Sciatic nerve (tissue), 2 donors: ENCODE data around the gene PRKAG2. TPM values are rescaled to one million over a fixed set of nuclear protein-coding genes. Genes with fewer than 3 reads are reported as not detected.
"Not testable (repeated sequence)": the region's sequence is repeated elsewhere in the genome, so short reads cannot be mapped to it uniquely, and the experiment has no call there.

Source experiments
- ATAC-seq: fragments of 200-7000 bp; cut with Tn5 transposase; one replicate; pipeline ENCODE4 v1.9.1; 2020; ENCODE audit warnings: mild to moderate bottlenecking, moderate library complexity
- DNase-seq: peaks from one replicate; pipeline ENCODE4 v3.0.0-alpha.2; 2020; ENCODE audit warnings: low spot score
- intact Hi-C: fragments of 100-400 bp; cut with DNase I; formaldehyde crosslinking; loops from one replicate; pipeline ENCODE4 v1.14.2; 2022
- total RNA-seq: library from RNA; stranded (reverse); fragmentation: NEBNext Ultra II Directional; extraction: Animal tissue kit (Norgen Biotek cat#: 25700); gene quantifications from one replicate; pipeline ENCODE4 v1.2.1, GENCODE V29; 2021
- donor health status: DM: no; HTN: no; CAD: no.
- donor health status: DM: no; HTN: no; CAD: no.

PRKAG2 gene
- total RNA-seq, 1 donor from 2014 or later, result 31.5 TPM

DNA sequence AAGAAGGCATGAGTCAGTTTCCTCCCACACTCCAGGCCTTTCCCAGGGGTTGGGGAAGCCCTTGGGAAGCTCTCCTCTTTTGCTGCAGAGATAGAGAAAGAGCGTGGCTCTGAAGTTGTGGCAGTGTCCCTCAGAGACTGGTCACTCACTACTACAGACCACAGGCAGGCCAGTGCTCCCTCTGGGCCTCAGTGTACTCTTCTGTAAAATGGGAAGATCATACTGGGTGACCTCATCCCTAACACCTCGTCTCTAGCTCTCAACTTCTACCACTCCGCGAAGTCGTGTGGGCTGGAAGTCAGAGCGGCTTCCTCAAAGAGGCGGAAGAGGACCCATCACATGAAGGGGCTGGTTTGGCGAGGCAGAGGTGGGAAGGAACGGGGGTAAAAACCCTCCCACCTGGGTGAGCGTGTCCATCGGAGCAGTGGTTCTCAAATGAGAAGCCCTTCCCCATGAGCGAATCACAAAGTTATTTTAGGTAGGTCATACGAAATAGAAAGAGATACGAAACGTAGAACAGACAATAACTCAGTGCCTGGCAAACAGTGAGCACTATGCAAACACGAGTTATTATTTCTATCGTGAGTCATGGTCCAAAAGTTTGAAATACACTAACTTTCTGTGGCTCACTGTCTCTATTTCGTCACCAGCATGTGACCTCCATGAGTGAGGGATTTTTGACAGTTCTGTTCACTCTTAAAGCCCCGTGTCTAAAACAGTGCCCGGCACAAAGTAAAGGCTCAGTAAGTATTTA lies 32.7 kb downstream of the PRKAG2 start:
- intact Hi-C loops, result no loop called here
- ATAC-seq (peak; percentile 65), DNase-seq (no peak)

DNA sequence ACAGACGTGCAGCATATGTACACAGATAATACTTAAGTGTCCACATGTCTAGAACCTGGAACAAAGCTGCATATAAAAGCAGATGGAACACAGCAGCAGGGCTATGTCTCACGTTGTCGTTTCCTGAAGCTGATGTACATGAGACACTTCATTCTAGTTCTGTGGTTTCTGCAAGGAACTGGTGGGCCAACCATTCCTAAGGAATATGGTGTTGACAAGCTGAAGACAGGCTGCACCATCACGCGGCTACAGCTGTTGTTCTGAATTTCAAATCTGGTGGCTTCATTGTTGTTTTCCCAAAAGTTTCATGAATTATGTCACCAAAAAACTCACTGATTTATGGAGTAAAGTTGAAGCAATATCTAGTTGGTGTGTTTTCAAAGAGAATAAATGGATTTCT lies 33.7 kb downstream of the PRKAG2 start:
- intact Hi-C loops, result no loop called here
- ATAC-seq, result no peak
- no peak for DNase-seq

DNA sequence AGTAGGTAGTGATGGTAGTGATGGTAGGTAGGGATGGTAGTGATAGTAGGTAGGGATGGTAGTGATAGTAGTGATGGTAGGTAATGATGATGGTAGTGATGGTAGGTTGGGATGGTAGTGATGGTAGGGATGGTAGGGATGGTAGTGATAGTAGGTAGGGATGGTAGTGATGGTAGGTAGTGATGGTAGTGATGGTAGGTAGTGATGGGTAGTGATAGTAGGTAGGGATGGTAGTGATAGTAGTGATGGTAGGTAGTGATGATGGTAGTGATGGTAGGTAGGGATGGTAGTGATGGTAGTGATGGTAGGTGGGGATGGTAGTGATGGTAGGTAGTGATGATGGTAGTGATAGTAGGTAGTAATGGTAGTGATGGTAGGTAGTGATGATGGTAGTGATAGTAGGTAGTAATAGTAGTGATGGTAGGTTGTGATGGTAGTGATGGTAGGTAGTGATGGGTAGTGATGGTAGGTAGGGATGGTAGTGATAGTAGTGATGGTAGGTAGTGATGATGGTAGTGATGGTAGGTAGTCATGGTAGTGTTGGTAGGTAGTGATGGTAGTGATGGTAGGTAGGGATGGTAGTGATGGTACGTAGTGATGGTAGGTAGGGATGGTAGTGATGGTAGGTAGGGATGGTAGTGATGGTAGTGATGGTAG lies 35.4 kb downstream of the PRKAG2 start:
- intact Hi-C loops, DNase-seq, ATAC-seq: not testable (repeated sequence)

DNA sequence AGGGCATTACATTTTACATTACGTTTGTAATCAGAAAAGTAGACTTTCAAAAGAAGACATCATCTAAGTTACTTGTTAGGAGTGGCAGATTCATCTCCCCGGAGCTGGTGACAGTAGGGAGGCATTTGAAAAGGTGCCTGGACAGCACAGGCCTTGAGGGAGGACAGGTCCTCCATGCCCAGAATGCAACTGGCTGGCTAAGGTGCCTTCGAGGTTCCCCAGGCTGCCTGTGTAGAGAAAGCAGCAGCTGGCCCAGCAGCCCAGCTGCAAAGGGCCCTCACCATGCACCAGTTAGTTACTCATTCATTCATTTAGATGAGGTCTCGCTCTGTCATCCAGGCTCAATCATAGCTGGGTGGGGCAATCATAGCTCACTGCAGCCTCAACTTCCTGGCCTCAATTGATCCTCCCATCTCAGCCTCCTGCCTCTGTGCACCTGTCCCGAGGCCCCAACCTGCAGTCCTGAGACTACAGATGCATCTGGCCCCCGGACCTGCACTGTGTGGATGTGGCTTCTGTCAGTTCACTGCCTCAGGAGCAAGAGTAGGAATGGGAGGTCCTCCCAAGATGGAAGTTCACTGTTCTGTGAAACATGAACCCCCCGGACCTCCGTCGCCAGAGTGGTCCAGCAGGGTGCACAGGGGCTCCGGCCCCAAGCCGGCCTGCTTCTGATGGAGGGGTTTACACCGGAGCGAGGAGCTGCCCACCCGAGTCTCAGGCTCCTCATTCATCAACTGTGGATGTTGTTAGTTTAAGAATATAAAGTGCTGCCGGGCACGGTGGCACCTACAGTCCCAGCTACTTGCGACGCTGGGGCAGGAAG lies 36.6 kb downstream of the PRKAG2 start:
- ATAC-seq (no peak), DNase-seq (no peak)
- intact Hi-C loops, result no loop called here

DNA sequence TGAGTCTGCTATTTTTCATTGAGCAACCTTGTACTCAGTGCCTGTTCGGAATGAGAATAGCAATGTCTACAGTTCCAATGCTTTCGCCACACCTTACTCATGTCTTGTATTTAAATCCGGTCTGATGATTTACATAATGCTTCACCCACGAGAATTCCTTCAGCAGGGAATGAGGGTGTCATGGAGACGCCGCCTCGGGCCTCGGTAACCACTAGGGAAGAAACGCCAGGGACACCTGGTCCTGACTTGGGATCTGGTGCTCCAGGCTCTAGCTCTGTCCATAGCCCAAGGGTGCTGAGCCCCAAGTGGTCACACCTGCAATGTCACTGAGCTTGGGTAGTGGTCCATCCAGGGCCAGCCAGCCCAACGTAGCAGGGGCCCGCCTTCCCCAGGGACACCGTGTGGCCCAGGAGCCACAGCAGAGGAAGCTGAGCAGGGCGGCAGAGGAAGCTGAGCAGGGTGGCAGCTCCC lies 37.4 kb downstream of the PRKAG2 start:
- ATAC-seq, result no peak
- intact Hi-C loops, result no loop called here
- no peak for DNase-seq

DNA sequence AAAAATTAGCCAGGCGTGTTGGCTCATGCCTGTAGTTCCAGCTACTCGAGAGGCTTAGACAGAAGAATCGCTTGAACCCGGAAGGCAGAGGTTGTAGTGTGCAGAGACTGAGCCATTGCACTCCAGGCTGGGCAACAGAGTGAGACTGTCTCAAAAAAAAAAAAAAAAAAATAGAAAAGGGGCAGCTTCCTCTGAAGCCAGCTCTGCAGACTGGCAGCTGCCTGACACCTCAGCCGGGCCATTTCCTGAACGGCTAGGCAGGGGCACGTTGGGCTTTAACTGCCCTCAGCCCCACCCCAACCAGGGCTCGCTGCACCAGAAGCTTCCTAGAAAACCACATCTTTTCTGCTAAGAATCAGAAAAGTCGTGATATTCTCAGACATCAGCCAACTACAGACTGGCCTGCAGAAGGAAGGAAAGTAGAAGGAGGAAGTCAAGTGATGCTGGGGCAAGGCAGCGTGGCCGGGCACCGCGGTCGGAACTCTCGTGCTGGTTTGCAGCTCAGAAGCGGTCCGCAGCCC lies 38.0 kb downstream of the PRKAG2 start:
- DNase-seq, result no peak
- peak; percentile 73 for ATAC-seq
- intact Hi-C loops, result no loop called here

DNA sequence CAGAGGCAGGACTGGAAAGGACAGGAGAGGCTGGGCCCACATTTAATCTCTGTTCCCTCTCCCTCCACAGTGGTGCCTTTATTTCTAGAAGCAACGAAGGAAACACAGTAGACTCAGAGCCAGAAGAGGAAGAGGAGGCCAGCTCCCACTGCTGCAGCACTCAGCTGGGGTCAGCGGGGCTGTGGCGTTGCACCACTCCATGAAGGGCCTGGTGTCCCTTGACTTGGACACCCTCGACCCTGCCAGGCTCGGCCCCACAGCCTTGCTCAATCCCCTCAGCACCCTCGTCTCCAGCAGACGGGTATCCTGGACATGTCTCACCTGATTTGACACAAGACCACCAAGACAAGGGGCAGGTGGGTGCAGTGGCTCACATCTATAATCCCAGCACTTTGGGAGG lies 38.8 kb downstream of the PRKAG2 start:
- ATAC-seq, result peak; percentile 51
- intact Hi-C loops, result no loop called here

DNA sequence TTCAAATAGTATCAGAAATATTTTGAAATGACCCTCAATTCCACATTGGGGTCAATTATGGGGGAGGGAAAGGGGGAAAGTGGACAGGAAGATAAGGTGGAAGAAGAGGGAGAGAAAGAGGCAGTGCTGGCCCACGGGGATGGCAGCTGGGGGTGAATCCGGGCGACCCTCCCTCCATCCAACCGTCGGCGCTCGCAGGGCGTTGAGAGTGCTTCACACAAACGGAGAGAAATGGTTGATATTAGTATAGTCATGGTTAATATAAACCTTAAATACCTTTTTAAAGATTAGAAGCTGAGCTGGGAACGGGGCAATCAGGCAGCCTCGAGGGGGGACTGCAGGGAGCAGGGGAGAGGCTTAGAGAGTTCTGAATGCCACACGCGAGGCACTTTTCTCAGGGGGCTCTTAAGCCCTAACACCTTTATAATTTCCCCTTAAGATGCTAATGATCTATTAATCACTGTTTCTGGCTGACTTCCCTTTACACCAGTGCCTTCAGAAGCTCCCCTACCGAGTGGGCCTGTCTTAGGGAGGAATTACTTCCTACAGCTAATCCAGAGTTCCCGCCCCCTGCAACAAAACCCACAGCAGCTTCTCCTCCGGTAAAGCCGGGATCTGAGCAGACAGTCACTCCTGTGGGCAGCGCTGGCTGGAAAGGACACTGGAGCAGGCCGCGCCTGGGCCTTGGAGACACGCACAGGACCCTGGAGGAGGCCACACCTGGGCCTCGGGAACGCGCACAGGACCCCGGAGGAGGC lies 39.5 kb downstream of the PRKAG2 start:
- DNase-seq (no peak), ATAC-seq (peak; percentile 25)
- intact Hi-C loops, result no loop called here

More for the DNA sequence above, 38.8 kb downstream of the PRKAG2 start:
- no peak for DNase-seq

DNA sequence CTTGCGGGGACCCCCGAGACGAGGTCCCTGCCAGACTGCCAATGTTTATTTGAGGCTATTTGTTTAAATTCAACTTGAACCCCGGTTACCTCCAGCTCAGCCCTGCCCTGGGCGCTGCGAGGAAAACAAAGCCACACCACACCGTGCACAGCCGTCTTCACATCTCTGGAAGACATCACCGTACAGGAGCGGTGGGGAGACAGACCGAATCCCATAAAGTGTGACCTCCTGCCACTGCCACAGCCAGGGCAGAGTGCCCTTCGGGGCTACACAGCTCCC lies 40.0 kb downstream of the PRKAG2 start:
- ATAC-seq (no peak), DNase-seq (no peak)
- intact Hi-C loops, result no loop called here

DNA sequence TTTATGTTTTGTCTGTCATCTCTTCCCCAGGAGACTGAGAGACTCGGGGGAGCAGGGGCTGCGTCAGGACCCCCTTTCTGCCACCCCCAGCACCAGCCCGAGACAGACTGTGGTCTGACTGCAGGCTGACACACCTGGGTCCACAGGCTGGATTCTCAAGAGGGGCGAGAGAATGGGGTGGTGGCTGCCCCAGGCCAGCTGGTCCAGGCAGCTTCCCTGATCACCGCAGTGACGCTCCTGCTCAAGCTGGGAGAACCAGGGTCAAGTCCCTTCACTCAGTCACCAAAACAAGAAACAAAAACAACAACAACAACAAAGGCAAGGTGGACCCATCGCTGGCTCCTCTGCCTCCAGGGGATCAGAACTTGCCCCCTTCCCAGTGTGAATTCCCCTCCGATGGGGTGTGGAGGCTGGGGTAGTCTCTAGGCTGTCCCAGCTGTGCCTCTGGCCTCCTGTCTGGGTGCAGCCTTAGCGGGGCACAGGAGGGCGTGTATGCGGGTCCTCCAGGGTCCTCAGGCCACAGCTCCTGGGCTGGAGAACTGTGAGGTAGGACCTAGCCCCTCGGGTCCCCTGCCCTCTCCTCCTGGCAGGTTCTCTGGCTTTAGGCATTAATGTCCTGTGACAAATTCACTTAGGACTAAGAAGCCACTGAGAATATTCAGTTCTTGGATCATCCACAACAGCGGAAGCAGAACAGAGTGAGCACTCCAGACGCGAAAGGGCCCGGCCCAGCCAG lies 40.6 kb downstream of the PRKAG2 start:
- intact Hi-C loops, result no loop called here
- no peak for DNase-seq
- no peak for ATAC-seq

DNA sequence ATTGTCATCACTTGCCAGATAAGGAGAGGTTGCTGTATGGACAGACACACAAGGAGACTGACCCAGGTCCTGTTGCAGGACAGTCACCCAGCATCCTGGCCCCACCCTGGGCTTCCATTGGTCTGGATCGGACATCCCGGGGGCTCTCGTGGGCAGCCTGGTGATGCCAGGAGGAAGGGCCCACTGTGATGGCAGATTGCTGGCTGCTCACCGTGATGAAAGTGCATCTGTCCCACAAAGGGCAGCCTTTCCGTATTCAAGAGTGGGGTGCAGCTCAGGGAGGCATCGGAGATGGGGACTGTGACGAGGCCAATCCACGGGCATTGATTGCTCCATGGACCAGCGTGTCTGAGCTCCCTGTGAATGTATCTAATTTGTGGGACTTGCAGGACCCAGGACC lies 41.3 kb downstream of the PRKAG2 start:
- intact Hi-C loops, result no loop called here
- DNase-seq (no peak), ATAC-seq (no peak)

DNA sequence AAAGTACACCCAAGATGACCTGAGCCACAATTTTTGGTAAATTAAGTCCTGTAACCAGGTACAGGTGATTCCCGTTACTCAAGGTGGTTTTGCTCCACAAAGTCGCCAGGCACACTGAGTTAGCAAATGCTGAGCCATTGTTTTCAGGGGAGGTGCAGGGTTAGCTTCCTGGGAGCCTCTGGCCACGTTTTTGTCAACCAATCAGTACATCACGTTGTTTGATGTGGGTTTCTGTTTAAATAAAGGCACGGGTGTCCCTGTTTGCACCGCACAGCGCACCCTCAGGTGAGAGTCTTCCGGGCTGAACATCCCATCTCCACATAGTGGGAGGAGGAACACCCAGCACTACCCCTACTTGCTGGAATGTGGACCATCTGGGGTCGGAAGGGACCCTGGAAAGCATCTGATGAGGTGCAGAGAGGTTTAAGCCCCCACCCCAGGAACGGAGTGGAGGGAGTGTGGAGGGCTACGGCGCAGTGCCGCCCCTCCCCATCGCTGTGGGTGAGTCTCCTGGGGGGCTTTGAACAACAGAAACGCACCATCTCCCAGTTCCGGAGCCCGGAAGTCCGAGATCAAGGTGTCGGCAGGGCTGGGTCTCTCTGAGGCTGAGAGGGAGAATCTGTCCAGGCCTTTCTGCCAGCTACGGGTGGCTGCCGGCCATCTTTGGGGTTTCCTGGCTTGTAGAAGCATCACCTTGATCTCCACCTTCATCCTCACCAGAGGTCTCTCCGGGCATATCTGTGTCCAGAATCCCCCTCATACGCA lies 42.5 kb downstream of the PRKAG2 start:
- intact Hi-C loops, result no loop called here
- DNase-seq (no peak), ATAC-seq (no peak)

DNA sequence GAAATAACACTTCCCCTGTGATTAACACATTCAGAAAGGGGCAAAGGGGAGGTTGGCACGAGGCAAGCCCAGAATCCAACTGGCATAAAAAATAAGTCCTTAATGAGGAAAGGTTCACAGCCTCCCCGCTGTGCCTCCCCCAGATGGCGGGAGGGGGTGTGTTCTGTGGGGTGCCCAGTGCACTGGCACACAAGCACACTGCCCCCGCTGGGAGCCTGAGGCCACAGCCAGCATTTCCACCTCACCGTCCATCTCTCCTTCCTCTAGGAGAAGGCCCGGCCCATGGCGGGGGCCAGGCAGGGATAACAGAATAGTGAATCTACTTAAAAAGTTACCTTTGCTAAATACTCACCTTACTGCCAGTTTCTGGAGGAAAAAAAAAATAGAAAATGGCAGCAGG lies 43.2 kb downstream of the PRKAG2 start:
- no peak for ATAC-seq
- DNase-seq, result no peak
- intact Hi-C loops, result no loop called here

DNA sequence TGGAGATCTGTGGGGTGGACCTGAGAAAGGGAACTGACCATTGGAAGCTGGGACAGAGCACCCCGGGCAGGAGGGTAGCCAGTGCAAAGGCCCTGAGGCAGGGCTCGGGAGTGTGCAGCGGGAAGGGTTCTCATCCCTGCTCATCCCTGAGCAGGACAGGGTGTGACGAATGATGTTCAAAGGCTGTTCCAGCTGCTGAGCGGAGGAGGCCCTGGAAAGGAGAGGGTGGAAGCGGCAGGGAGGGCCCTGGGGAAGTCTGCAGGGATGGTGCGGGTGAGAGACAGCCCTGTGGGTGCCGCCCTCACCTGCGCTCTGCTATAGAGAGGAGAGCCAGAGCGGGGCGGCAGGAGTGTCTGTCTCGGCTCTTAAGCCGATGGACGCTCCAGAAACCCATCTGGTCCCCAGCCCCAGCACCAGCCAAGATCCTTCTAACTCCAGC lies 43.7 kb downstream of the PRKAG2 start:
- DNase-seq, result no peak
- intact Hi-C loops, result no loop called here
- no peak for ATAC-seq

DNA sequence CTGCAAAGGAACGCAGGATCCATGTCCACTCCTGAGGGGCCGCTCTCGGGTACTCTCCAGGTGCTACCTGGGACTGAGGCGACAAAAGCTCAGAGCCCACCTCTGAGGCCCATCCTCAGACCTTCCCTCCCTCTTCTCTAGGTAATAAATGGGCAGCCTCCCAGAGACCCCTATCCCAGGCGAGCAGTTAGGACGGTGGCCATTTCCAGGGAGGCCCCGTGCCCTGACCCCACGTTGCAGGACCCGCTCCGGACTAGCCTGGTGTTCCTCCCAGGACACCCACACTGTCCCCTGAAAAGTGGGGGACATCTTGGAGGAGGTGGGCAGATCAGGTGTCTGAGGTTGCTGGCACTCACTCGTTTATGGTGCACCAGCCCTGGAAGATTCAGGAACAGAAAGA lies 44.3 kb downstream of the PRKAG2 start:
- intact Hi-C loops, result no loop called here
- DNase-seq, result no peak
- ATAC-seq, result no peak

DNA sequence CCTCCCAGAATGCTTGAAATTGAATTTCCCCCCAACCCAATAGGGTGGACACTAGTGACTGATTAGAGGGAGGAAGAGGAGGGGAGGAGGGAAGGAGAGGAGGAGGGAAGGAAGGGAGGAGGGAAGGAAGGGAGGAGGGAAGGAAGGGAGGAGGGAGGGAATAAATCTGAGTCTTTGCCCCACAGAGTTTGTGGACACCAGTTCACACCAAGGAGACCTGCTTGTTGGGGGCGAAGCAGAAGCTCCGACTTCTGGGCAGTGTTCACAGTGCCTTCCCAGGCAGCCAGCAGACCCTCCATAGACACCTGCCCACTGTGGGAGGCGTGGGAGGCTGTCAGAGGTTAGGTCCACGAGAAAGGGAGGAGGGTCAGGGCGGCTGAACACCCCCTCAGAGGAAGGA lies 44.8 kb downstream of the PRKAG2 start:
- no peak for ATAC-seq
- DNase-seq, result no peak

DNA sequence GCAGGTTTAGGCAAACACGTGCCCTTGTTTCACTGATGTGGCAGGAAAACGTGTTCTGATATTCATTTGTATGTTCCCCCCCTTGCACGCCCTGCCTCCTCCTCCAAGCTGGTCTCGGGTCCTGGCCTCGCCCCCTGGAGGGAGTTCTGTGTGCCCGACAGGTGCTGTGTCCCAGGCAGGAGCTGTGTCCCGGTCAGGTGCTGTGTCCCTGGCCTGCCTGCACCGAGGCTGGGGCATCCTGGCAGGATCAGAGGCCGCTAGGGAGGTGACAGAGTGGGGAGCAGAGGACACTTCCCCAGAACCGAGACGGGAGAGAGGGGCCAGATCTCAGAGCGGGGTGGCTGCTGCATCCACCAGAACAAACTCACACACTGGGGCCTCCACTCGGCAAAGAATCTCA lies 45.3 kb downstream of the PRKAG2 start:
- DNase-seq (no peak), ATAC-seq (no peak)
- intact Hi-C loops, result no loop called here

More for the DNA sequence above, 44.8 kb downstream of the PRKAG2 start:
- intact Hi-C loops, result no loop called here
